BJ (cell line): ENCODE measurements around the gene CASP8. TPM values are rescaled to one million over a fixed set of nuclear protein-coding genes. Genes with fewer than 3 reads are reported as not detected.
"Not testable (repeated sequence)": the region's sequence is repeated elsewhere in the genome, so short reads cannot be mapped to it uniquely, and the experiment has no call there.

Source experiments
- CTCF ChIA-PET: fragments of 350-600 bp; formaldehyde crosslinking; extraction: SDS; loops from one replicate; lab custom pipeline; 2021; ENCODE audit warnings: antibody characterized with exemption, inconsistent platforms; lab: Yijun Ruan, JAX
- POLR2A ChIA-PET: fragments of 300-600 bp; sonication (Branson Sonifier 250); formaldehyde crosslinking; extraction: SDS; loops from one replicate; lab custom pipeline; 2021; ENCODE audit warnings: antibody characterized with exemption; lab: Charles Lee
- DNase-seq: peaks from one replicate; pipeline ENCODE4 v3.0.0-alpha.2; 2011; ENCODE audit warnings: low read depth
- H3K27me3 ChIP-seq: 2 replicates; pipeline ENCODE4 v1.6.0; 2011; ENCODE audit warnings: low read length; ENCODE audit not compliant: control insufficient read depth, insufficient read depth
- H3K36me3 ChIP-seq: 2 replicates; pipeline ENCODE4 v1.5.1; 2011; ENCODE audit warnings: low read length; ENCODE audit not compliant: control insufficient read depth, insufficient read depth
- H3K4me3 ChIP-seq: 2 replicates; pipeline ENCODE4 v1.5.1; 2011; ENCODE audit warnings: low read depth, mild to moderate bottlenecking, control low read depth, low read length
- CTCF ChIP-seq: IDR thresholded peaks from 2 replicates; pipeline ENCODE4 v1.5.1; 2011; ENCODE audit warnings: low read depth, mild to moderate bottlenecking, control low read depth, inconsistent platforms, low read length, moderate library complexity; ENCODE audit not compliant: insufficient read depth
- polyA plus RNA-seq: library from polyadenylated mRNA; depleted of rRNA; stranded (reverse); fragments of >200 nt; gene quantifications from 2 replicates; pipeline ENCODE4 v1.2.3, GENCODE V29; 2011

The CASP8 gene
- polyA plus RNA-seq, 1 experiment: 10.3 TPM

- ChIA-PET CTCF (interaction anchor here (1.4 kb wide), 1 partner anchor 44 kb away, joined by 3 read pairs; no protein-coding TSS in a partner anchor), POLR2A (no interaction called here)
- Histone ChIP-seq H3K27me3 (no peaks in the 10 kb centered on the region), H3K36me3 (peaks cover 7% of the 10 kb centered on the region), H3K4me3 (no peak overlapping the region)
- TF ChIP-seq CTCF: no peak
- no peak for DNase-seq
Observed at GRCh38 chr2:201276511-201276910, 16.2 kb downstream of the CASP8 start.

GRCh38 chr2:201279079-201279478 is 18.7 kb downstream of the CASP8 start:
- Histone ChIP-seq H3K36me3 (peaks cover 2% of the 10 kb centered on the region; the same call in 1 of the 2 replicates), H3K4me3 (no peak overlapping the region), H3K27me3 (no peaks in the 10 kb centered on the region)
- POLR2A ChIA-PET: no interaction called here
- CTCF ChIA-PET: interaction anchor here (0.9 to 1.4 kb wide), 2 partner anchors 30 to 72 kb away, joined by 3 read pairs; no protein-coding TSS in a partner anchor
- no peak for DNase-seq
- TF ChIP-seq CTCF: no peak

GRCh38 chr2:201280191-201281040 is 20.1 kb downstream of the CASP8 start:
- no peak for DNase-seq
- Histone ChIP-seq H3K4me3 (no peak overlapping the region), H3K27me3 (no peaks in the 10 kb centered on the region), H3K36me3 (peaks cover 3% of the 10 kb centered on the region; the same call in 1 of the 2 replicates)
- ChIA-PET CTCF (no interaction called here), POLR2A (no interaction called here)
- TF ChIP-seq CTCF: no peak

GRCh38 chr2:201285499-201285898 is 25.2 kb downstream of the CASP8 start:
- ChIA-PET CTCF (no interaction called here), POLR2A (no interaction called here)
- no peak for TF ChIP-seq CTCF
- DNase-seq: no peak
- no peaks in the 10 kb centered on the region for H3K27me3 ChIP-seq
- H3K36me3 ChIP-seq: peaks cover 10% of the 10 kb centered on the region
- H3K4me3 ChIP-seq: no peak overlapping the region

GRCh38 chr2:201290457-201291148 is 30.3 kb downstream of the CASP8 start:
- DNase-seq, CTCF ChIA-PET, H3K27me3 ChIP-seq, POLR2A ChIA-PET, H3K4me3 ChIP-seq, H3K36me3 ChIP-seq: not testable (repeated sequence)
